Vagina (tissue), 2 donors: ENCODE results near the gene RPL27. TPM values are rescaled to one million over a fixed set of nuclear protein-coding genes. Genes with fewer than 3 reads are reported as not detected.
"Not testable (repeated sequence)": the region's sequence is repeated elsewhere in the genome, so short reads cannot be mapped to it uniquely, and the experiment has no call there.

Source experiments
- DNase-seq, 2 donors: peaks; one replicate each; pipeline ENCODE4 v3.0.0-alpha.2; 2017; ENCODE audit errors: extremely low spot score in 2 of 2
- H3K27ac ChIP-seq: fragments of 200-600 bp; sonication (generic); one replicate; pipeline ENCODE4 v1.5.1; 2019
- H3K27me3 ChIP-seq: fragments of 200-600 bp; sonication (generic); one replicate; pipeline ENCODE4 v1.5.1; 2019
- H3K36me3 ChIP-seq, 2 donors: fragments of 200-600 bp; sonication (generic); one replicate each; pipeline ENCODE4 v1.5.1; 2017 to 2019
- H3K4me1 ChIP-seq: fragments of 200-600 bp; sonication (generic); one replicate; pipeline ENCODE4 v1.5.1; 2019
- H3K4me3 ChIP-seq, 2 donors: fragments of 200-600 bp; sonication (generic); 1 replicate in 1 of 2; 2 replicates in 1 of 2; pipeline ENCODE4 v1.5.1; 2016 to 2019
- H3K9me3 ChIP-seq: fragments of 200-600 bp; sonication (generic); one replicate; pipeline ENCODE4 v1.5.1; 2019
- CTCF ChIP-seq, 3 experiments: fragments of 450-650 bp in 2 of 3; fragments of 200-600 bp in 1 of 3; sonication (generic) in 1 of 3; IDR thresholded peaks; one replicate each; pipeline ENCODE4 v1.5.1; 2017 to 2019; ENCODE audit warnings: antibody characterized with exemption in 3 of 3, mild to moderate bottlenecking in 2 of 3, moderate library complexity in 2 of 3
- POLR2A ChIP-seq, 2 donors: fragments of 450-650 bp; IDR thresholded peaks; one replicate each; pipeline ENCODE4 v1.6.1; 2017; ENCODE audit warnings: antibody characterized with exemption in 2 of 2, mild to moderate bottlenecking in 2 of 2, moderate library complexity in 2 of 2
- POLR2AphosphoS5 ChIP-seq, 2 donors: sonication (generic); formaldehyde crosslinking; IDR thresholded peaks; one replicate each; pipeline ENCODE4 v1.9.0; 2017; ENCODE audit warnings: antibody characterized with exemption in 2 of 2, mild to moderate bottlenecking in 2 of 2, low read depth in 1 of 2; ENCODE audit not compliant: insufficient read depth in 1 of 2
- intact Hi-C: fragments of 100-400 bp; cut with DNase I; formaldehyde crosslinking; loops from one replicate; pipeline ENCODE4 v1.15.1; 2023
- total RNA-seq: library from RNA; depleted of rRNA; stranded (reverse); fragments of >200 nt; gene quantifications from one replicate; pipeline ENCODE4 v1.2.3, GENCODE V29; 2016

RPL27 gene
- total RNA-seq, 1 donor from 2014 or later = 1,982 TPM

DNA sequence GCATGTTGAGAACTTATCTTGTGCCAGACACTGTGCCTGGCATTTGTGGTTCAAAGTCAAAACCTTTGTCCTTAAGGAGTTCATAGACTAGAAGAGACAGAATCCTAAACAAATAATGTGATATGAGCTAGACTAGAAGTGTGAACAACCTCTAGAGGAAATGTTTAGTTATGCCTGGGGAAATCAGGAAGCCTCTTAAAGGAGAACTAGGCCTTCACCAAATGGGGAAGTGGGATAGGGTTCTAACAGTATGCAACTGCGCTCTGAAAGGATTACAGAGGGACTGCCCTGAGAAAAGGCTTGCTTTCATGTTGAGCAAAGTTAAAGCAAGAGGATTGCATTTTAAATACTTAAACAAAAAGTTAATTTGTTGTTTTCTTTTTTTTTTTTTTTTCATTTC is 13.0 kb upstream of the RPL27 start:
- H3K27ac ChIP-seq = no peak overlapping the region

DNA sequence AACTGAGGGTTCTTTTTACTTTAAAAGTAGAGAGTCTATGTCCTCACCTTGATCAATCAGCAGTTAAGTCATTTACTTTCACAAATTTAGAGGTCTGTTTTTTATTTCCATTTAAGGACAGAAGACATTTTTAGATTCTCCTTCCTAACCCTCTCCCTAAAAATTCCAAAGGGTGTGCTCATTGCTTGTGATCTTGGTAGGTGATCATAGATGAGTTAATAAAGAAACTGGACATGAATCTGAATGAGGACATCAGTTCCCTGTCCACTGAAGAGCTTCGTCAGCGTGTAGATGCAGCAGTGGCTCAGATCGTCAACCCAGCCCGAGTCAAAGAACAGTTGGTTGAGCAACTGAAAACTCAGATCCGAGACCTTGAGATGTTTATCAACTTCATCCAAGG is 9.1 kb upstream of the RPL27 start:
- Histone ChIP-seq H3K4me1 (no peaks in the 10 kb centered on the region), H3K27me3 (no peaks in the 10 kb centered on the region), H3K4me3 (no peak overlapping the region), H3K9me3 (no peaks in the 10 kb centered on the region), H3K36me3 (peaks cover 0 to 56% of the 10 kb centered on the region in 2 donors), H3K27ac (no peak overlapping the region)
- TF ChIP-seq CTCF (IDR thresholded peaks at IDR 0.05) = no peak
- no peak for TF ChIP-seq POLR2A (IDR thresholded peaks at IDR 0.05)
- TF ChIP-seq POLR2AphosphoS5 (IDR thresholded peaks at IDR 0.05; ENCODE audit: insufficient read depth in 1 of 2, low read depth in 1 of 2) = no peak
- intact Hi-C loops = no loop called here
- no peak for DNase-seq

More for the DNA sequence above, 13.0 kb upstream of the RPL27 start:
- peaks cover 17% of the 10 kb centered on the region for H3K4me1 ChIP-seq
- TF ChIP-seq POLR2AphosphoS5 (IDR thresholded peaks at IDR 0.05; ENCODE audit: insufficient read depth in 1 of 2, low read depth in 1 of 2) (no peak), POLR2A (IDR thresholded peaks at IDR 0.05) (no peak), CTCF (IDR thresholded peaks at IDR 0.05) (no peak)
- no peak overlapping the region for H3K4me3 ChIP-seq
- peaks cover 0 to 31% of the 10 kb centered on the region in 2 donors for H3K36me3 ChIP-seq
- H3K27me3 ChIP-seq = no peaks in the 10 kb centered on the region
- intact Hi-C loops = no loop called here
- H3K9me3 ChIP-seq = no peaks in the 10 kb centered on the region
- DNase-seq = no peak

DNA sequence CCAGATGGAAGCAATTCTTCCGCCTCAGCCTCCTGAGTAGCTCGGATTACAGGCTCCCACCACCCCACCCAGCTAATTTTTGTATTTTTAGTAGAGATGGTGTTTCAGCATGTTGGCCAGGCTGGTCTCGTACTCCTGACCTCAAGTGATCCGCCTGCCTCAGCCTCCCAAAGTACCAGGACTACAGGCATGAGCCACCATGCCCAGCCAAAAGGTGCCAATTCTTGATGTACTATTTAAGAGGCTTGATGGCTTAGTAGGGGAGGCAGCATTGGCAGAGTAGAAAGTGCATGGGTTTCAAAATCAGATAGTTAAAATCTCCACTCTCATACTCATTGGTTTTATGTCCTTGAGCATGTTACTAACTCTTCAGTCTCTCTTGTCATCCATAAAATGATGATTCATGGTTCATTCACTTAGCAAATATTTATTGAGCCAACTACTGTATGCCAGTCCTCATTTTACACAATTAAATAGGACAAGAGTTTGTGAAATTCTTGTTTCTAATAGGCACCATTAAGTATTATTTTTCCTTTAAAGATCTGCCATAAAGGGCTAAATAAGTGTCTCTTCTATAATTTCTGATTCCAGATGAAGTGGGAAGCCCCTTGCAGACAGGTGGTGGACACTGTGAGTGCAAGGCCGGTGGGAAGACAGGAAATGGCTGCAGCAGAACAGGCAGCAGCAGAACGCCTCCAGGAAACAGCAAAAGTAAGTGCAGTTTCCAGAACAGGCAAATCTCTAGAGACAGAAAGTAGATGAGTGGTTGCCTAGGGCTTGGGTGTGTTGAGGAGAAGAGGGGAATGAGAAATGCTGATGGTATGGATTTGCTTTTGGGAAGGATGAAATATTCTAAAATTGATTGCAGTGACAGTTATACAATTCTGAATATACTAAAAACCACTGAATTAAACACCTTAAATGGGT is 8.2 kb upstream of the RPL27 start:
- no peaks in the 10 kb centered on the region for H3K4me1 ChIP-seq
- H3K27me3 ChIP-seq = no peaks in the 10 kb centered on the region
- no peak for DNase-seq
- H3K4me3 ChIP-seq = no peak overlapping the region
- H3K27ac ChIP-seq = no peak overlapping the region
- peaks cover 0 to 56% of the 10 kb centered on the region in 2 donors for H3K36me3 ChIP-seq
- H3K9me3 ChIP-seq = no peaks in the 10 kb centered on the region
- TF ChIP-seq CTCF (IDR thresholded peaks at IDR 0.05) (no peak), POLR2A (IDR thresholded peaks at IDR 0.05) (no peak), POLR2AphosphoS5 (IDR thresholded peaks at IDR 0.05; ENCODE audit: insufficient read depth in 1 of 2, low read depth in 1 of 2) (no peak)
- intact Hi-C loops = no loop called here

DNA sequence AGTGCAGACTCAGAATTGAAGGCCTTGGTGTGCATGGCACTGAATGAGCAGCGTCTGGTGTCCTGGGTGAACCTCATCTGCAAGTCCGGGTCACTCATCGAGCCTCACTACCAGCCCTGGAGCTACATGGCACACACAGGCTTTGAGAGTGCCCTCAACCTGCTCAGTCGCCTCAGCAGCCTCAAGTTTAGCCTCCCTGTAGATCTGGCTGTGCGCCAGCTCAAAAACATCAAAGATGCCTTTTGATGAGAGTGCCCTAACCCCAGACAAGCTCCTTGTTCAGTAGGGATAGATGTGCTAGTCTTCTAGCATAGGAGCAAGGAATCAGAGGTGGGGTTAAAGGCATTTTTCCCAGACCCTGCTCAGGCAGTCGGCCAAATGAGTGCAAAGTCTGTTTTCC is 6.7 kb upstream of the RPL27 start:
- TF ChIP-seq POLR2A (IDR thresholded peaks at IDR 0.05) (no peak), POLR2AphosphoS5 (IDR thresholded peaks at IDR 0.05; ENCODE audit: insufficient read depth in 1 of 2, low read depth in 1 of 2) (no peak), CTCF (IDR thresholded peaks at IDR 0.05) (no peak)
- Histone ChIP-seq H3K36me3 (peaks cover 0 to 56% of the 10 kb centered on the region in 2 donors), H3K27ac (no peak overlapping the region), H3K27me3 (no peaks in the 10 kb centered on the region), H3K9me3 (no peaks in the 10 kb centered on the region), H3K4me3 (no peak overlapping the region), H3K4me1 (no peaks in the 10 kb centered on the region)
- DNase-seq = no peak
- intact Hi-C loops = no loop called here

- no peaks in the 10 kb centered on the region for H3K27me3 ChIP-seq
- H3K4me3 ChIP-seq = no peak overlapping the region
- H3K36me3 ChIP-seq = peaks cover 0 to 48% of the 10 kb centered on the region in 2 donors
- no peak for DNase-seq
- peaks cover 8% of the 10 kb centered on the region for H3K4me1 ChIP-seq
- TF ChIP-seq POLR2A (IDR thresholded peaks at IDR 0.05) = no peak
- TF ChIP-seq POLR2AphosphoS5 (IDR thresholded peaks at IDR 0.05; ENCODE audit: insufficient read depth in 1 of 2, low read depth in 1 of 2) = no peak
- TF ChIP-seq CTCF (IDR thresholded peaks at IDR 0.05) = no peak
- intact Hi-C loops = no loop called here
- H3K27ac ChIP-seq = no peak overlapping the region
- no peaks in the 10 kb centered on the region for H3K9me3 ChIP-seq
Observed at GRCh38 chr17:42992872-42993271, 5.3 kb upstream of the RPL27 start.

DNA sequence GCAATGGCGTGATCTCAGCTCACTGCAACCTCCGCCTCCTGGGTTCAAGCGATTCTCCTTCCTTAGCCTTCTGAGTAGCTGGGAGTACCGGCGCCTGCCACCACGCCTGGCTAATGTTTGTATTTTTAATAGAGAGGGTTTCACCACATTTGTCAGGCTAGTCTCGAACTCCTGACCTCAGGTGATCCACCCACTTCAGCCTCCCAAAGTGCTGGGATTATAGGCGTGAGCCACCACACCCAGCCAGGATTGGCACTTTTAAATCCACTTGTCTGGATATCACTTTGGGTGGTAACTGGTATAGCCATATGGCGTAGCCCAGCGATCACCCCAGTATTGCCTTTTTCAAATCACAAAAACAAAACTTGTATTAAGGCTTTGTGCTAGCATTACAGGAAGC is 4.3 kb upstream of the RPL27 start:
- H3K4me3 ChIP-seq, H3K9me3 ChIP-seq, intact Hi-C loops, H3K27me3 ChIP-seq, DNase-seq, H3K27ac ChIP-seq: not testable (repeated sequence)
- Histone ChIP-seq H3K36me3 (peaks cover 0 to 38% of the 10 kb centered on the region in 2 donors), H3K4me1 (peaks cover 11% of the 10 kb centered on the region)
